Measurements from ENCODE around the gene WASF3.

Gene WASF3, protein sequence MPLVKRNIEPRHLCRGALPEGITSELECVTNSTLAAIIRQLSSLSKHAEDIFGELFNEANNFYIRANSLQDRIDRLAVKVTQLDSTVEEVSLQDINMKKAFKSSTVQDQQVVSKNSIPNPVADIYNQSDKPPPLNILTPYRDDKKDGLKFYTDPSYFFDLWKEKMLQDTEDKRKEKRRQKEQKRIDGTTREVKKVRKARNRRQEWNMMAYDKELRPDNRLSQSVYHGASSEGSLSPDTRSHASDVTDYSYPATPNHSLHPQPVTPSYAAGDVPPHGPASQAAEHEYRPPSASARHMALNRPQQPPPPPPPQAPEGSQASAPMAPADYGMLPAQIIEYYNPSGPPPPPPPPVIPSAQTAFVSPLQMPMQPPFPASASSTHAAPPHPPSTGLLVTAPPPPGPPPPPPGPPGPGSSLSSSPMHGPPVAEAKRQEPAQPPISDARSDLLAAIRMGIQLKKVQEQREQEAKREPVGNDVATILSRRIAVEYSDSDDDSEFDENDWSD

DNA sequence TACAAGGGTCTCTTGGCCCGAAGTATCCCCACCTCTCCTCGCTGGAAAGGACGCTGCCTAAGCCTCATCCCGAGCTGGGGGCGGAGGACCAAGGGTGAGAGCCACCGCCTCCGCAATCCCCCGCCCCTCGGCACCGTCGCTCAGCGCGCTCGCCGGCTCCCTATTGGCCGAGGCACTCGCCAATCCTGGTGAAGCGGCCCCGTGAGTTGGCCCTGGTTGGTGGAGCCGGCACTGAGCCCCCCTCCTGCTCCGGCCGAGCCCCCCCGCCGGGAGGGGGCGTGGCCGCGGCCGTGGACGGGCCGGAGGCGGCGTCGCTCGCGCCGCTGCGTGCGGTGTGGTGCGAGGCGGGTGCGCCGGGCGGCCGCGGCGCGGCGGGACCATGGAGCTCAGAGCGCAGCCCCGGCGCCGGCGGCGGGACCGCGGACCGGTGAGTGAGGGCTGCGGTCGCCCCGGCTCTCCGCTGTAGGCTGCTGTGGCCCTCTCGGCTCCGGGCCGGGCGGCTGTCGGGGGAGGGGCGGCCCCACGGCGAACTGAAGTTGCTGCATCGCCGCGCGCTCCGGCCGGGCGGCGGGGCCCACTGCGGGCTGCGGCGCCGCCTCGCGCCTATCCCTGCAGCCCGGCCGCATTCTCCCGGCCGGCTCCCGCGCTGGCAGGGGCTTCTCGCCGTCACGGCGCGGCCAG, at the start of gene WASF3:
Gene WASF3, plus strand, starts transcription at position 291 of the 681 bp plus-strand sequence. CDS start 84,588 bp downstream, outside the sequence.
- peak; percentile 92 for DNase-seq

DNA sequence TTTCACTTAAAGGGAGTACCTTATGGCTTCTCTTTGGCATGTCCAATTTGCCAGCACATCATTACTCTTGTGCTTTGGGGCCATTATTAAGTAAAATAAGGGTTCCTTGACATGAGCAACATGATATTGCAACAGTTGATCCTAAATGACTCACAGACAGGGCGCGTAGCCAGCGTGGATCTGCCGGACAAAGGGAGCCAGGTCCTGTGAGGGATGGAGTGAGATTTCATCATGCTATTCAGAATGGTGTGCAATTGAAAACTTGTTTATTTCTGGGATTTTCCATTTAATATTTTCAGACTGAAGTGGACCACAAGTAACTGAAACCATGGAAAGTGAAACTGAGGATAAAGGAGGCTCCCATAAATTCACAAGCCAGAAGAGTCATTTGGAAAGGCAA, 48.6 kb upstream of the WASF3 start:
- no peak for DNase-seq

DNA sequence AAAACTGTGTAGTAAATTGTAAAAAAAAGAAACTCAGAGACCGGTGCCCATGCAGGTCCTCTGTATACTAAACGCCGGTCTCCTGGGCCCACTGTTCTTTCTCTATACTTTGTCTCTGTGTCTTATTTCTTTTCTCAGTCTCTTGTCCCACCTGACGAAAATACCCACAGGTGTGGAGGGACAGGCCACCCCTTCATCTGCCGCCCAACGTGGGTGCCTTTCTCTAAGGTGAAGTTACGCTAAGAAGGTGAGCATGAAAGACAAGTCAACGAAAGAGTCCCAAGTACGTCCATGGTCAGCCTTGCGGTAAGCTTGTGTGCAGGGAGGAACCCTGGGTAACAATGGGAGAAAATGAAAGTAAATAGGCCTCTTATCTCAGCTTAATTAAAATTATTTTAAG, 48.0 kb upstream of the WASF3 start:
- DNase-seq: no peak

DNA sequence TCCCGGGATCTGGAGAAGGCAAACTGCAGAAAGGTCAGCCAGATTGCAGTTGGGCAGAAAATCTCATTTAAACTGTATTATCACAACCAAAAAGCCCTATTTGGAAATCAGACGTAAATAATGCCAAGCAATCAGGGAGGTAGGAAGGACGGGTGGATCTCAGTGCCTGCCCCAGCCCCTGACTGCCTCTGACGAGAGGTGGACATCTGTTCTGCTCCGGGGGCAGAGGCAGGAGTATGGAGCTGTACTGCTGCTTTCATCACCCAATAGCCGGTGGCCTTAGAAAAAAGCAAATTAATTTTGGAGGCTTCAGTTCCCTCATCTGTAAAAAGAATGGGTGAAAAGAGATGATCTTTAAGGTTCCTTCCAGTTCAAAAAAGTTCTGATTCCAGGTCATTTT, 43.6 kb upstream of the WASF3 start:
- no peak for DNase-seq

DNA sequence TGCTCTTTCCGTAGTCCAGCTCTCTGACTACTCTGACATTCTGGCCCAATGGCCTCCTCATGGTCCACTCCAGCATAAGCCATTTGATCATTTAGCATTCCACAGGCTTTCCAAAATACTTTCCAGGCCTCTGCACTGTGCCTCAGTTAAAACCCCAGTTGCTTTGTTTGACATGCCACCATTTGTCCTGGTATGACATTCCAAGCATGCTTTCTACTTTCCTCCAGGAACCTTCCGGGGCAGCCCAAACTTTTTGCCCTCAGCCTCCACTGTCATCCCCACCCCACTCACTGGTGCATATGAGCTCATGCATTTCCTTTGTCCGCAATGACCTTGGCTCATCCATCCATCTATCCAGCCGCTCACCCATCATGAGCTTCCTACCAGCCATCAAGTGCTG, 41.8 kb upstream of the WASF3 start:
- no peak for DNase-seq

DNA sequence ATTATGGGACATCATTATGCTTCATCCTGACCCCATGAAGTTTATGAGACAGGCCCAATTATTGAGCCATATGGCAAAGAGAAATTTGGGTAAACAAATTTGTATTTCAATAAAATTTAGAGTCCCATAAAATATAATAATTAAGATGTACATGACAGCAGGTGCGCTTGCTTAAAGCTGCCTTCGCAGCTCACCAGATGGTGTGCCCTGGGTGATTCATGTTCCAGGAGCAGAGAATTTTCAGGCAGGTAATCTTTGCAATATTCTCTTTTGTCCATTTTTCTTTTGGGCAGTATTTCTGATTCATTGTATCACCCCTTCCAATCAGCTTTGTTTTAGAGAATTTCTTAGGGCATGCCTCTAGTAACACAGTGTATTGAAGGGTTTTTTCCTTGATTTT, 39.5 kb upstream of the WASF3 start:
- DNase-seq: no peak

DNA sequence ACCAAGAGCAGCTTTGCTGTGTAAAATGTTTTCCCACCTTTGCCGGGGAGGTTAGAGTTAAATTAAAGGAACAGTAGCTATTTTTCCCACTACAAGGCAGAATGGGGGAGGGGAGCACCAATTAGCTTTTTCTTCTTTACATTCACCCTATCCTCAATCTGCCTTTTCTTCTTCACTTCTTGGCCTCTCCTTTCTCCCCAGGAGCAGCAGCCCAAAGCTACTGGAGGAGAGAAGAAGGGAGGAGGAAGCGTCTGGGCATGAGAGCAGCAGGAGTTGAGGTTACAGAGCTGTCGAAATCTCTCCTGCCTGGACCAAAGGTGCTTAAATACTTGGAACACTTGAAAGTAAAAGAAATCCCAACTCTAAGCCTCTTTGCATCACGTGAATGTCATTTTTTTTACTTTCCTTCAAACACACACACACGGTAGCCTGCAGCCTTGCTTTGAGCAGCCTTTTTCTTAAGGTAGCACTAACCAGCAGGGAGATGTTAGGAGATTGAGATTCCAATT, 39.0 kb upstream of the WASF3 start:
- no peak for DNase-seq

DNA sequence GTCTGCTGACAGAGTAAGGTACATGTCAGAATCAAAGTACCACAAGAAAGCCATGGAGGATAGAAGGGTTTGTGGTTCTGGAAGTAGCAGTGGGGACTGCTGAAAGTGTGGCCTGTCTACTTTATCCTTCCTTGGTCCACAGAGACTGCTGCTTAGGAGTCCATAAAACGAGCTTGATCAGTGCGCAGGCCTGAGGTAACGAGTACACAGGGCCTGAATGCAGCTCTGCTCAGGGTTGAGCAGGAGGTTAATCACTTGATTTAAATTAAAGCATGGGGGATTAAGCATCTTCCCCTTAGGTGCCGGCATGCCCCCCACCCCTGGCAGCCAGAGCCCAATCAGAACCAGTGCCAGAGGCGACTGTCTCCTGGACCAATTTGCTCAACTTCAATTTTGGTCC, 34.9 kb upstream of the WASF3 start:
- DNase-seq: no peak

DNA sequence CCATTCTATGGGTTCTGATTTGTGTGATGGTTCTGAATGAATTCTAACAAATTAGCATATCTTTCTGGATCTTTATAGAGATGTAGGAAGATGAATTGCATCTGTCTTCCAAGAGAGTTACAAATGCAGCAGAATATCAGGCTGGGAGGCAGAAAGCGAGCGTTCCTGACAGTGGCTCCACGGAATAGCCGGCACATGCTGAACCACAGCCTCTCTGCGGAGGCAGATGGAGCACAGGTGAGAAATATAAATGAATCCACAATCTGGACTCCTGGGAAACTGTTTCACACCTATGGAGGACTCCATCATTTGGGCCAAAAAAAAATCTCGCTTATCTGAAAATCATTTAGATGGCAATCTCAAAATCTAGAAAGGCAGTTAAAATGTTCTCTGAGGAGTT, 34.5 kb upstream of the WASF3 start:
- DNase-seq: no peak

DNA sequence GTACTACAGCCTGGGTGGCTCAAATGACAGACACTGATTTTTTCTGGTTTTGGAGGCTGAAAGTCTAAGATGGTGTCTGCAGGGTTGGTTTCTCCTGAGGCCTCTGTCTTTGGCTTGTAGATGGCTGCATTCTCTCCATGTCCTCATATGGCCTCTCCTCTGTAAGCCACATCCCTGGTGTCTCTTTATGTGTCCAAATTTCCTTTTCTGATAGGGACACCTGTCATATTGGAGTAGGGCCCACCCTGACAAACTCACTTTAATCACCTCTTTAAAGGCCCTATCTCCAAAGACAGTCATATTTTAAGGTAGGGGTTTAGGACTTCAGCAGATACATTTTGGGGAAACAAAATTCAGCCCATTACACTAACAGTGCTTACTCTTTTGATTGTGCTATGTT, 32.0 kb upstream of the WASF3 start:
- DNase-seq: no peak

DNA sequence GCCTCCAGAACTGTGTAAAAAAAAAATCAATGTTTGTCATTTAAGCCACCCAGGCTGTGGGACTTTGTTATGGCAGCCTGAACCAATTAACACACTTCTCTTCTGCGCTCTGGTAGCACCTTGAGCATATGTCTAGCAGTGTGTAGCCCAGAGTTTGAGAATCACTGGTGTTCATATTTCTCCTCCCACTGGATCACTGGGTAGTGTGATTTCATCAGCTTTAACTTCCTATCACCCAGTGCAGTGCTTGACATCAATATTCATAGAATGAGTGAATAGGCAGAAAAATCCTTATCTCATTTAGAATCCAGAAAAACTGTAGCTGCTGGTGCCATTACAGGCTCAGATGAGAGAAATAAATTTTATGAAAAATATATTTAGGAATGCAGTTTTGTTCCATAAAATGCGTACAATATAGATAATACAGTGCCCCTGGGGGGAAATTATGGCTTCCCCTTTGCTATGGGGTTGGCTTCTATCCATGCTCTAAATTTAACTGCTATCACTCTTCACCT, 30.7 kb upstream of the WASF3 start:
- no peak for DNase-seq

DNA sequence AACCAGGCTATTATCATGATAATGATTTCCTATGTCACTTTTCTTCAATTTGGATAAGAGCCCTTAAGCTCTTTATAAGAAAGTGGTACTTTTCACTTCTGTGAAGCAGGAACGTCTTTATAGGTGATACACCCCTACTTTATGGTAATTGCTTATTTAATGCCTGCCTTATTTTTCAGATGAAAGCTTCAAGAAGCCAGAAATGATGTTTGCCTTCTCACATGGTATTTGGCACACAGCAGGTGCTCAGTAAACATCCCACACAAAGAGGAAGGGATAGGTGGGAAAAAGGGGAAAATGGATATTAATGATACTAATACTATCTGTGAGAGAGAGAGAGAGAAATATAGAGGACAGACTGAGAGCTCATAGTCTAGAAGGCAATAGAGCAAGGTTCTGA, 29.0 kb upstream of the WASF3 start:
- no peak for DNase-seq

DNA sequence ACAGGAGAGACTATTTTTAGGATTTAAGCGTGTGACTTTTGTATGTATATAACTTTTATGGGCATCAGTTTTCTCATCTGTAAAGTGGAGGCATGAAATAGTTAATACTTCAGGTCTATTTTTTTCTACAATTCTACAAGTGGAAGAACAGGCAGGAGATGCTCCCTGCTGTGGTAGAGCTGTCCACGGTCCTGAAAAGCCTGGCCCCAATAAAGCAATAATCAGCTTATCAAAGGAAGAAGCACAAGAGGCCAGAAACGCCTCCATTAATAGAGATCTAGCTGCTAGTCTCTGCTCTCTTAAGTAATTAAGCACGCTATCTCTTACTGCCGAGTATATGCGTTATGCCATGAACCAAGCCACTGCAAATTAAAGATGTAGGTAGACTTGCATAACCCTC, 28.0 kb upstream of the WASF3 start:
- DNase-seq: peak; percentile 74

DNA sequence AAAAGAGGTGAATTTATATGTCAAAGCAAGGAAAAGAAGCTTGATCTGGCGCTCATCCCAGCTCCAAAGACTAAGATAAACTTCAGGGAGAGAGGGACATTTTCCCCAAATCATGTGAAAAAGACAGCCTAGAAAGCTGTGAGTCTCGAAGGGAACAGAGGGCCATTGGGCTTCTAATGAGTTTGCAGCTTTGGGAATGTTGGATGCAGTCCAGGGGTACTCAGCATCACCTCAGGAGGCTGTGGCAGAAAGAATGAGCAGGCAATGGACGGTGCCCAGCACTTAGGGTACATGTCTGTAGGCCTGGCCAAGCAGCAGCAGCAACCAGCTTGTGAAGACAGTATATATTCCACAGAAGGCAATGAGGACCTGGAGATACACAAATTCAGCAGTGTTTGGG, 25.7 kb upstream of the WASF3 start:
- DNase-seq: no peak

DNA sequence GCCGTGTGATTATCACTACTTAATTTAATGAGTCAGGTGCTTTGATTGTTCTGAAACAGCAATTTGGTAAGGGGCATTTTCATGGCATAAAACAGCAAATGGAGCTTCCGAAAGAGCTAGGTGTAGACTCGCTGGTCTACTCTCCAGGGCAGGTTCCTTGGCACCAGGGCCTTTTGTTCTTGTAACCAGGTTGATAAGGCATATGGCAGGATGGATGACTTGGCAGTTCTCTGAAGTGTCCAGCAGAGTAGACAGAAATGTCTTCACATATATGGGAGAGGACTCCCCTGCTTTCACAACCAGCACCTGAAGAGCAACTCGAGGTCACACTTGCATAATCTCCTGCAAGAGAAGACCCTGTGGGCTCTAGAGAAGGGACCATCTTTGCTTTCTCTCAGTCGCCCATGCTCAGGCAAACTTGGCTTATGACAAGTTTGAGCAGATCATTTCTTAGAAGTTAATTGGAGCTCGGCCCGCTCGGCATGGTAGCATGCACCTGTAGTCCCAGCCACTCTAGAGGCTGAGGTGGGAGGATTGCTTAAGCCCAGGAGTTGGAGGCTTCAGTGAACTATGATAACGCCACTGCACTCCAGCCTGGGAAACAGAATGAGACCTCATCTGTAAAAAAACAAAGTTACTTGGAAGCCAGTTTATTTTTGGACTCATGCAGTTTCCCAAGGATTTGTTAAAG, 23.3 kb upstream of the WASF3 start:
- DNase-seq: no peak

DNA sequence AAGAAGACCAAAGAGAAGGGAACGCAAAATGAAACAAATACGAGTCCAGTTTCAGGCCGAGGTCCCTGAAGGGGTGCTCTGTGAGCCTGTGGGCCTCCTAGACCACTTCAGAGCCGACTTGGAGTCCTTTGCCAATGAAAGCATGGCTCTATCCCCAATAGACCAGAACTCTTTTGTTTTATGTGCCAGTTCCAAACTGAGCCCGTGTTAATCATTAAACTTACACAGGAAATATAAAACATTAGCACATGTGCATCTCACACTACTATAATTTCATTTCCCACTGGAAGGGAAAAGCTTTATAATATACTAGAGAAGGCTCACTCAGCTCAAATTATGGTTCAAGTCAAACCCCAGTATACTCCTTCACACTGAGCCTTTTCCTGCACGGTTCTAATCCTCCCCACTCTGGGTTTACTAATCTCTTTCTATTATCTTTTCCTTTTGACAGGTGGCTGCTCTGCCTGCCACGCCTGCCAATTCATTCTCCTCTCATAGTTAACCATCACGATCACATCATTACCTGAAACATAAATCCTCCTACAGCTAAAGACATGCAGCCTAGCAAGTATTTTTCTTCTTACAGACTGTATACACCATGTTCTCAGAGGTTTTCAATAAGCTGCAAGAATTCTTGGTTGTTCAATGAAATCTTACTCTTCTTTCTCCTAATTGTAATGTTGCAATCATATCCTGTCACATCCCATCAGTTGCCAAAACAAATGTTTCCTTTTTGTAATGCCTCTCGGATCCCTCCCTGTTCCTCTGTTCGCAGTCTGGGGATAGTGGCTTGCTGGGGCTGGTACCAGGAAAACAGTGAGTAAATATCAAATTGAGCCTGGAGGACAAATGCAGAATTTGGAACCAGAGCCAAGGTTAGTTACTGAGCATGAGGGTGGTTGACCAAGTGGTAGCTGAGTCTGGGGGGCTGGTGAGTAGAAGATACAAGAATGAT, 18.8 kb upstream of the WASF3 start:
- no peak for DNase-seq

DNA sequence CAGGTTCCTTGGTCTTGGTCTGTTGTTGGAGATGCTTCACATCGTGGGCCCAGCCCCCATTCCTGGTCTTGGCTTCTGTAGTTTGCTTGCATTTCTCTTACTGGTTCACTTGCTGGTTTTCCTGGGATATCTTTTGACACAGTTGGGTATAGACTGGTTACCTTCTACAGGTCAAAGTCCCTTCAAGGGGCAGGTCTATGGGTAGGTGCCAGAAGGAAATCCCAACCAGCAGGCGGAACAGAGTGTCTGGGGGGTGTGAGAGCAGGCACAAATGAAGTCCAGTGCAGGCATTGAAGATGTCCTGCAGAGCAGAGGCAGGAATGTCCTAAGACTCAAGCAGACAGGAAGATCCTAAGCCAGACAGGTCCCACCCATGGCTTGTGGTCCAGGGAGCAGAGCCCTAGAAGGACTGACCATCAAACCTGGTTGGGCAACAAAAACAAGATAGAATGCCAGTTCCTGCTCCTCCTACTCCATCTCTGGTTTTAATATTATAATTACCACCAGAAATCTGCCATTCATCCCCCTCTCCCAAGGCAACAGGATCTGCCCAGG, 17.7 kb upstream of the WASF3 start:
- no peak for DNase-seq

DNA sequence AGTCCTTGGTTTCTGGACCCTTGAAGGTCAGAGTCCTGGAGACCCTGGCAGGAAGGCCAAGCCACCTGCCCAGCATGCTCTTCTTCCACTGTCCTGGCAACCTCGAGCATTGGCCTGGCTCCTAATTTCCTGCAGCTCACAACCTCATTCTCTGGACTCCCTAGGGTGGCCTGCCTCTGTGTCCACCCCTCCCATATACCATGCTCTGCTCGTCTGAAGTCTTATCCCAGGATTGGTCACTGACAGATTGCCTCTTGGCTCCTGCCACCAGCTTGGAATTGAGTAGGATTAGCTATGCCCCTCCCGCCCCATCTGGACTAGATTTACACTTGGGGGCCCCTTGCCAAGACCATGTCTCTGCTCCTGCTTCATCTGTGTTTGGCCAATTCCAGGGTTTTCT, 17.1 kb upstream of the WASF3 start:
- no peak for DNase-seq

DNA sequence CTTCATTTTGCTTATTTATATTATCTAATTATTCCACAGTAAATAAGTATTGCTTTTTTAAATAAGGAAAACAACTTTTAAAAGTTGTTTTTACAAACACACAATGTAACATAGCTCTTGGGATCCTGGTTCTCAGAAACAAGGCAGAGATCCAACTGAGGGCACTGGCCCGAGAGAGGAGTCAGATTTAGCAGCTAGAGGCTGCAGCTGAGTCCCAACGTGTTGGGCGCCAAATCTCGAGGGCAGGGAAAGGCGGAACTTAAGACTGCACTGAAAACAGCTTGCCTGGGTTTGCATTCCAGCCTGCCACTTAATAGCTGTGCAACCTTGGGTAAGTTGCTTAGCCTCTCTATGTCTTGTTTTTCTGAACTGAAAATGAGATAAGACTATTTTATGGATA, 16.4 kb upstream of the WASF3 start:
- no peak for DNase-seq

DNA sequence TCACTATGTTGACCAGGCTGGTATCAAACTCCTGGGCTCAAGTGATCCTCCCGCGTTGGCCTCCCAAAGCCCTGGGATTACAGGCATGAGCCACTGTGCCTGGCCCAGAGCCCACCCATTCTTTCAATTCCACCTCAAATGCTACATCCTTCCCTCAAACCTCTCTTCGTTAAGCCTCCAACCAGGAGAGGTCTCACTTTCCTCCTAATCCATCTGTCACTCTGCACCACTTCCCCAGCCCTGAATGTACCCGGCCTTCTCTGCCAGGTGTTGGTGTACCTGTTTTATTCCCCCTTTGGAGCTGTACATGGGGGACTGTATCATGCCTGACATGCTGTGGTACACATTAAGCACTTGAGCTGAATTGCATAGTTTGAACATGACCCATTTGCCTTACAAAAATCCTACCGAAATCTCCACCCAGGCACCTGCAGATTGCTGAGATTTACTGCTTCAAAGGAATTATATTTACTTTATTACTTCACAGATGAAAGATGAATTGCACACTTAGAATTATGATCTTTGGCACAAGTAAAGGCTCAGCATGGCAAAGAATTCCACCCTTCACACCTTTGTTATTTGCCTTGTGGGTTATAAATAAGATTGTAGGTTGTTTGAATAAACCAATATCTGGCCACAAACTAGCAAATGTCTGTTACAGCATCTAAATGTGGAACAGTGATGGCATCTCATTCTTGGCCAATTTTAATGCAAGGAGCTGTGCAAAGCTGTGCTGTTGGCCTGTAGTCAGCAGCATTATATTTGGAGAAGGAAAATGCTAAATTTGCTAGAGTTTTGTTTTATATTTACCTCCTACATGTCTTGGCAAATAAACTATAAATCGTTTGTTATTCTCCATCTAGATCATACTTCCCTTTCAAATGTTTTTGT, 15.6 kb upstream of the WASF3 start:
- no peak for DNase-seq

DNA sequence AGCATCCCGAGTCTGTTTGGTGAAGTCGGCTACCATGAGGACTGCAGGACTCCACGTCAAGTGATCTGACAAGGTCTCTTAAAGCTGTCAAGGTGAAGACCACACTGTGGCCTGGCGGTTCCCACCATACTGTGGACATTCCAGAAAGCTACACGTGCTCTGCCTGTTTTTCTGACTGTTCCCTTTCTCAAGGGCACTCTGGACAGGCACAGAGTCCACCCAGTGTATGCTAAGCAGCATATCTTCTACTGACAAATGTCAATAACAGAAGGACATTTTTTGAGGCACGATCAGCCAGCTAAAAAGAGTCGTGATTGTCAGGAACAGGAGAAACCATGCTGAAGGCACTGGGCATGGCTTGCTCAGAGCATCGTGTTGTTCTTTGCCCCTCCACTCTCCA, 12.8 kb upstream of the WASF3 start:
- no peak for DNase-seq

Data from hematopoietic multipotent progenitor cell treated with erythropoietin and hydrocortisone succinate and interleukin-3 and kit ligand, for 6 days (in vitro differentiated cells).